Coronary artery (tissue), 2 donors: ENCODE measurements around the gene SSR1.
"Not testable (repeated sequence)": the region's sequence is repeated elsewhere in the genome, so short reads cannot be mapped to it uniquely, and the experiment has no call there.

Source experiments
- DNase-seq: peaks from one replicate; pipeline ENCODE4 v3.0.0-alpha.2; 2017; ENCODE audit warnings: low spot score
- H3K27ac ChIP-seq, 2 donors: fragments of 200-600 bp; sonication (generic); one replicate each; pipeline ENCODE4 v1.5.1; 2016 to 2019
- H3K4me3 ChIP-seq: fragments of 200-600 bp; sonication (generic); 2 replicates; pipeline ENCODE4 v1.5.1; 2016; ENCODE audit warnings: mild to moderate bottlenecking, moderate library complexity
- CTCF ChIP-seq: fragments of 200-600 bp; sonication (generic); IDR thresholded peaks from one replicate; pipeline ENCODE4 v1.5.1; 2019; ENCODE audit warnings: antibody characterized with exemption

The SSR1 gene

GRCh38 chr6:7324520-7324919, 11.5 kb upstream of the SSR1 start:
- no peak for DNase-seq
- TF ChIP-seq CTCF: no peak
- Histone ChIP-seq H3K27ac (no peak overlapping the region), H3K4me3 (no peak overlapping the region)

DNA sequence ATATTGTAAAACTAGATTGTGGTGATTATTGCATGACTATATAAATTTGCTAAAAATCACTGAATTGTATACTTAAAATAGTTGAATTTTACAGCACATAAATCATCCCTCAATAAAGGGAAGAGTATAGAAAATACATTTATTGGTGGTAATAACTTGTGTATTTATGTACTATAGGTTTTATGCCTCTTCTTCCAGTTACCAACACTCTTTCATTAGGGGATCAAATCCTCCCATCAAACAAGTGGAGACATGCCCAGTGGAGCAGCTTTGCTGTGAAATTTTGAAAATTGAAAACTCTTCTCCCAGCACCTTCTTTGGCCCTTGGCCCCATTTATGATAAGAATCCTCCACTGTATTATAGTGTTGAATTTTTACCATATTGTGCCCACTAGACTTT, 10.1 kb upstream of the SSR1 start:
- no peak for TF ChIP-seq CTCF
- H3K27ac ChIP-seq: no peak overlapping the region
- no peak for DNase-seq
- no peak overlapping the region for H3K4me3 ChIP-seq

GRCh38 chr6:7321866-7322265, 8.9 kb upstream of the SSR1 start:
- not testable (repeated sequence) for DNase-seq, H3K27ac ChIP-seq

GRCh38 chr6:7319406-7319805, 6.4 kb upstream of the SSR1 start:
- DNase-seq, H3K27ac ChIP-seq, H3K4me3 ChIP-seq: not testable (repeated sequence)

More at GRCh38 chr6:7321866-7322265, 8.9 kb upstream of the SSR1 start:
- H3K4me3 ChIP-seq: not testable (repeated sequence)

- no peak for TF ChIP-seq CTCF
- Histone ChIP-seq H3K4me3 (no peak overlapping the region), H3K27ac (no peak overlapping the region)
- no peak for DNase-seq
These were observed 4.5 kb upstream of the SSR1 start for GRCh38 chr6:7317538-7317937.

DNA sequence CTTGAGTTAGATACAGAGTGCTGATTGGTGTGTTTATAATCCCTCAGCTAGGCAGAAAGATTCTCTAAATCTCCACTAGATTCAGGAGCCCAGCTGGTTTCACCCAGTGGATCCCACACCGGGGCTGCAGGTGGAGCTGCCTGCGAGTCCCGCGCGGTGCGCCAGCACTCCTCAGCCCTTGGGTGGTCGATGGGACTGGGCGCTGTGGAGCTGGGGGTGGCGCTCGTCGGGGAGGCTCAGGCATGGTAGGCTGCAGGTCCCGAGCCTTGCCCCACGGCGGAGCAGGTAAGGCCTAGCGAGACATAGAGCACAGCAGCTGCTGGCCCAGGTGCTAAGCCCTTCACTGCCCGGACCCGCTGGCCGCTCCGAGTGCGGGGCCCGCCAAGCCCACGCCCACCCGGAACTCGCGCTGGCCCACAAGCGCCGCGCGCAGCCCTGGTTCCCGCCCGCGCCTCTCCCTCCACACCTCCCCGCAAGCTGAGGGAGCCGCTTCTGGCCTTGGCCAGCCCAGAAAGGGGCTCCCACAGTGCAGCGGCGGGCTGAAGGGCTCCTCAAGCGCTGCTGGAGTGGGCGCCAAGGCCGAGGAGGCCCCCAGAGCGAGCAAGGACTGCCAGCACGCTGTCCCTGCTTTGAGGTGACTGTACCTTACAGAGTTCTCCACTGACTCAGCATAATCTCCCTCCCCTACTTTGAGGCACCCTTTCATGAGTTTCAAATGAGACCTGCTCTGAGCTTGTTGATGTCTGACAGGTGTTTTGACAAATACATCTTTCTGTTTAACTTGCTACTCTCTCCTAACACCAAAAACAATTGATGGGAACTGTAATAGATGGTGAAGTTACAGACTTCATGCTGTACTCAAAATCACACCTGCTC, 3.9 kb upstream of the SSR1 start:
- TF ChIP-seq CTCF: no peak
- no peak for DNase-seq
- Histone ChIP-seq H3K4me3 (no peak overlapping the region), H3K27ac (no peak overlapping the region)

DNA sequence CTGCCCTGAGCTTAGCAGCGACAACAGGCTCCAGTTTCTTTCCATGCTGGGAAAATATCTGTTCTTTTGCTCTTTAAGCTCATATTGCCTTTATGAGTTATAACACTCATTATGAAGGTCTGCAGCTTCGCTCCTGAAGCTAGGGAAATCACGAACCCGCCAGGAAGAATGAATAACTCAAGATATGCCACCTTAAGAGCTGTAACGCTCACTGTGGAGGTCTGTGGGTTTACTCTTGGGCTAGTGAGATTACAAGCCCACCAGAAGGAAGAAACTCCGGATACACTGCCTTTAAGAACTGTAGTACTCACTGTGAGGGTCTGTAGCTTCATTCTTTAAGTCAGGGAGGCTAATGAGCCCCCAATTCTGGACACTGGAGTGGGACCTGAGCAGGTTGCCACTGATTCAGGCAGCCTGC, 3.0 kb upstream of the SSR1 start:
- TF ChIP-seq CTCF: no peak
- H3K4me3 ChIP-seq: no peak overlapping the region
- DNase-seq: no peak
- no peak overlapping the region for H3K27ac ChIP-seq

- not testable (repeated sequence) for H3K4me3 ChIP-seq, DNase-seq, H3K27ac ChIP-seq
These were observed 2.3 kb upstream of the SSR1 start for GRCh38 chr6:7315087-7315947.
